Measurements from ENCODE around the gene UBE2E1. TPM values are rescaled to one million over a fixed set of nuclear protein-coding genes. Genes with fewer than 3 reads are reported as not detected.
"Not testable (repeated sequence)": the region's sequence is repeated elsewhere in the genome, so short reads cannot be mapped to it uniquely, and the experiment has no call there.

The UBE2E1 gene
- total RNA-seq, 1 donor from 2014 or later, result 152 TPM

- no peak for DNase-seq
Measured at GRCh38 chr3:23884481-23884880, 78.7 kb downstream of the UBE2E1 start.

DNA sequence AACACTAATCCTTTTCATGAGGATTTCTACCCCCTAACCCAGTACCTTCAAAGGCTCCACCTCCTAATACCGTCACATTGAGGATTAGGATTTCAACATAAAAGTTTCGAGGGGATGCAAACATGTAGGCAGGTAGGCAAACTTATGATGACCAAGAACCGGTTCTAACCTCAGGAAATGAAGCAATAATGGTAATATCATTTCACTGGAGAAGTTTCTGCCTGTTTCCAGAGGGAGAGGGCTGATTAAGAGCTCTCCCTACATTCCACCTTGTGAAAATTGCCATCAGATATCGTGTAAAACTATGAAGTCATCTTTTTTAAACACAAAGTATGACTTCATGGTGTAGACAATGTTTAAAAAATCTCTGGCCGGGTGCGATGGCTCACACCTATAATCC lies 79.5 kb downstream of the UBE2E1 start:
- no peak for DNase-seq

DNA sequence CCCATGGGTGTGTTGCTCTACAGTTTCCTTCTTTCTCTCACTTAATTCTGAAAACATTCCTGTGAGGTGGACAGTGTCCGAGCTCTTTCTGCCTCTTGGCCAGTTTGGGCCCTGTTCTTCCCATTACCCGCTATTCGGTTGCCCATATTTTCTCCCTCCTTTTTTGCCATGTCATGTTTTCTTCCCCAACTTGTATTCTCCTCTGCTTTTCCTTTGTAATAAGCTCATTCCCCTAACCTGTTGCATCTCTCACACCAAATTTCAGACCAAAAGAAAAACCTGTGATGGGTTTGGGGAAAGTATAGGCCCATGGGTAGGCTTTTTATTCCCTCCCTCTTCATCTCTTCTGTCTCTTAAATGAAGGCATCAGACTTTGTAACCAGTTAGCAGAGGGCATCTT lies 80.6 kb downstream of the UBE2E1 start:
- DNase-seq, result no peak

DNA sequence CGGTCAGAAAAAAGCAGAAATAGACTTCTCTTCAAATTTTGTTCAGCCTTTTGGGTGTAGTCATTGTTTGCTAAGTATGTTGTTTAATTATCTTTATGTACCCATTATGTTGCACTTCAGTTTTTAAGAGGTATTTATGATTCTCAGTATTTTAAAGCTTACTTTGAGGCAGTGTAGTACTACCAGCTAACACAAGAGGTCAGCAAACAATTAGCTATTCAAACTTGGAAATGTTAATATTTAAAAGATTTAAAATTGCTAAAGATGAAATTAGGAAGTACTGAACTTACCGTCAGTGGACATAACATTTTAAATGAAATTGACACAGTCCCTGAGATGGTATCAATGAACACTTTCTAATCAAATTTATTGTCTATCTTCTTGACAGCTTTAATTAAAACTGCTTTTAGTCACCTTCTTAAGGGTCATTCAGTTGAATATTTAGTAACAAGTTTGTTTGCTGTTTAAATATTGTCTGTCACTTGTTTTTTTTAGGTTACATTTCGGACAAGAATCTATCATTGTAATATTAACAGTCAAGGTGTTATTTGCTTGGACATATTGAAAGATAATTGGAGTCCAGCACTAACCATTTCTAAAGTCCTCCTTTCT lies 83.0 kb downstream of the UBE2E1 start:
- peak; percentile 71 for DNase-seq

GRCh38 chr3:23889386-23889785 lies 83.6 kb downstream of the UBE2E1 start:
- DNase-seq, result no peak

- DNase-seq, result no peak
Measured at GRCh38 chr3:23889950-23890349, 84.2 kb downstream of the UBE2E1 start.

GRCh38 chr3:23894254-23895061 lies 88.7 kb downstream of the UBE2E1 start:
- DNase-seq, result no peak

GRCh38 chr3:23895181-23895580 lies 89.4 kb downstream of the UBE2E1 start:
- no peak for DNase-seq

DNA sequence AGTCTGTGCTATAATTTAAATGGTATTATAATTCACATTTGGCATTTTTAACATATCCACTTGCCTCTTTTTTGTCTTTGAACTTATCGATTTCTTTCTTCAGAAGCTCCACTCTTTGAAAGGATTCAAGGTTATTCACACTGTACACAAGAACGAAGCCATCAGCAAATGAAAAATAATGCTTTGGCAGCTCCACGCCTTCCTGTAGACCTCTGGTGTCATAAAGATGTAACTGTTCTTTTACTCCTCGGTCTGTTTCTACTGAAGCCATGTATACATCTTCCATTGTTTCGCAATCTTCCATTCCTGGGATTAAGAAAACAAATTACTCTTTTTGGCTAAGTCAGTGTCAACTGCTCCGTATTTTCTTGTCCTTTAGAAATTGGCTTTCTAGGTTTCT lies 95.0 kb downstream of the UBE2E1 start:
- DNase-seq, result no peak

GRCh38 chr3:23904545-23904944 lies 98.8 kb downstream of the UBE2E1 start:
- no peak for DNase-seq

- no peak for DNase-seq
Measured at GRCh38 chr3:23909341-23909740, 103.6 kb downstream of the UBE2E1 start.

DNA sequence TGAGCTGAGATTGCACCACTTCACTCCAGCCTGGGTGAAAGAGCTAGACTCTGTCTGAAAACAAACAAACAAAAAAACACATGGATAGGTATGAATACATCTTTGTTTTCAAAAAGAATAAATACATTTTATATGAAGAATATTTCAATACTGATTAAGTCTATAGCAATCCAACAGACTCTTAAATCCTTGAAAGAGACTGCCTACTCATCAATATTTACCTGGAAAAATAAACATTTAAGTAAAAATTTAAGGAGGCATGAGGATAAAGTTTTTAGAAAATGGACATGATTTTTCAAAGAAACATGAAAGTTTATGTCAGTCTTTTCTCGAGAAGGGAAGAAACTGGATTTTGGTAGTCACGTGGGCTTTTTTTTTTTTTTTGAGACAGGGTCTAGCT lies 105.6 kb downstream of the UBE2E1 start:
- no peak for DNase-seq

DNA sequence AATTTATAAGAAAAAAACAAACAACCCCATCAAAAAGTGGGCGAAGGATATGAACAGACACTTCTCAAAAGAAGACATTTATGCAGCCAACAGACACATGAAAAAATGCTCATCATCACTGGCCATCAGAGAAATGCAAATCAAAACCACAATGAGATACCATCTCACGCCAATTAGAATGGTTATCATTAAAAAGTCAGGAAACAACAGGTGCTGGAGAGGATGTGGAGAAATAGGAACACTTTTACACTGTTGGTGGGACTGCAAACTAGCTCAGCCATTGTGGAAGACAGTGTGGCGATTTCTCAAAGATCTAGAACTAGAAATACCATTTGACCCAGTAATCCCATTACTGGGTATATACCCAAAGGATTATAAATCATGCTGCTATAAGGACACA lies 106.6 kb downstream of the UBE2E1 start:
- not testable (repeated sequence) for DNase-seq

- no peak for DNase-seq
Measured at GRCh38 chr3:23913182-23913581, 107.4 kb downstream of the UBE2E1 start.

- no peak for DNase-seq
Measured at GRCh38 chr3:23913873-23914743, 108.4 kb downstream of the UBE2E1 start.

- peak; percentile 26 for DNase-seq
Measured at GRCh38 chr3:23915537-23916108, 109.9 kb downstream of the UBE2E1 start.

DNA sequence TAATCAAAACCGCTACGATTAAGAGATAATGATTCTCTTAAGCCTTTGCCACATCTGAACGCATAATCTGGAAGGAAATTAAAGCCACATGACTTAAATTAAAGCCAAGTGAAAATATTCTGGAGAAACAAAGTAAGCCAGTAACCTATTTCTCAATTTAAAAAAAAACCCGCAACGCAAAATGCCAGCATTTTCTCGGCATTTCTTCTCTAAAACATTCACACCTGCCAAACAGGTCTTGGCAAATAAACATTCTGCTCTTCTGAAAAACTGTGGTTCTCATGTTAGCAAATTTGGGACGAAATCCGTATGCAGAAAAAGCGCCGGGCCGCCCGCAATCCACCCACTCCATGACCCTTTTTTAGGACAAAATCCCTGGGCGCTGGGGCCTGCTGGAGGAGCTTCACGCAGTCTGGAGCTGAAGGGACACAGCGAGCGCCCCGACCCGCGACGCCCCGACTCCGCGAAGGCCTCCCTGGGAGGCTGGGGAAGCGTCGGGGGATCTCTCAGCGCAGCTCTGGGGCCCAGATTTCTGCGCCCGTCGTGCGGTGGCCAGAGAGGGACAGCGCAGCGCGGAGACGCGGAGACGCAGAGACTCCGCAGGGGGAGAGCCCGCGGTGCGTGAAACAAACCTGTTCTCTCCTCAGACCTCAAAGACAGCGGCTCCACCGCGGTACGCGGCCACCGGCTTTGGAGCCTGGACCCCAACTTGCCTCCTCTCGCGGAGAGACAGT lies 110.6 kb downstream of the UBE2E1 start:
- no peak for DNase-seq

DNA sequence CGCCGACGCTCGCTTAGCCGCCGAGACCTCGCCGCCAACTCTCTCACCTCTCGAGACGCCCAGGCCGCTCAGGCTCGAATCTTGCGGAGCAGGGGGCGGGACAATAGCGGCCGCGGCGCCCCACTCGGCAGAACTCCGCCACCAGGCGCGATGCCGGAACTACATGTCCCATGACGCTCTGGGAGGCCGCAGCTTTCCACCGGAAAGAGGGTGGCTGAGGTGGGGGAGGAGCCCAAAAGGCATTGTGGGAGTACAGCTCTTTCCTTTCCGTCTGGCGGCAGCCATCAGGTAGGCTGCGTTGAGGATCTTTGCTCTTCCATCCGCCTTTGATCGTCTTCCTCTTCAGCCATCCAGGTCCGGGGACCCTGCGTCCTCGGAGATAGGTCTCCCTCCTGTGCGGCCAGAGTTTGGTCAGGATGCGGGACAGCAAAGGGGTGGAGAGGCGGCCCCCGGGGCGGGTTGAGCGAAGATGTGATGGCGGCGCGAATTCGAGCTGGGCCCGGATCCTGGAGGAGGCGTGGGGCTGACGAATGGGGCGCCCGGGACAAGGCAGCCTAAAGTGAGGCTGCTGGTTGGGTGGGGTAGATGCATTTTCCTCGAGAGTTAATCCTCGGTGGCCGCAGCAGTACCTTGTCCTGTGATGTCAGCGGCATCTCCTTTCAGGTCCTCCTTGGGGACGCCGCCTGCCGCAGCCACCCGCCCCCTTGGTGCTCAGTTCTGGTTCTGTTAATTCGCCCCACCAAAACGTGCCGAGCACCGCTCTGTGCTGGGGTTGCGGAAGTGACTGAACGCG lies 111.3 kb downstream of the UBE2E1 start, which contains the start of the genes NKIRAS1 and RPL15:
NKIRAS1 (minus strand) TSS at position 105 of the 793 bp plus-strand sequence. CDS start 6,086 bp downstream, outside the sequence.
RPL15 (plus strand) TSS at position 247 of the 793 bp plus-strand sequence. CDS start 728 bp downstream, outside the sequence.
- peak; percentile 98 for DNase-seq

DNA sequence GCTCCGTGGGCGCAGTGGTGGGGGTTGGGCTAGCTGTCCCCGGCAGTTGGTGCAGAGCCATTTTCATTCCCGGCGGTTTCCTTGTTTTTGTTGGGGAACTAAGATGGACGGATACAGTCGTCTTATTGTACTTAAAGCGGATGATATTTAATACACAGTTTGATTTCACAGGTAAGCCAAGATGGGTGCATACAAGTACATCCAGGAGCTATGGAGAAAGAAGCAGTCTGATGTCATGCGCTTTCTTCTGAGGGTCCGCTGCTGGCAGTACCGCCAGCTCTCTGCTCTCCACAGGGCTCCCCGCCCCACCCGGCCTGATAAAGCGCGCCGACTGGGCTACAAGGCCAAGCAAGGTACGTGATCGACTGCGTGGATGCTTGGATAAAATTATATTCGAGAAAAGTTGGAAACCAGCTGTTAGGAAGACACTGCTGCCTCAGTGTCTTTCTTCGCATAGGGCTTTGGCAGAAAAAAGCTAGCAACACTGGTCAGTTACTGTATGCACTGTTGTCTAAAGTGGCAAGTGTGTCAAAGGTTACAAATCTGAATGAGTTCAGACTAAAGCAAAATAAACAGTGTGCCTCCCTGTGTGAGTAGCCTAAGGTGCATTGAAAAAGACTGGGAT lies 112.0 kb downstream of the UBE2E1 start:
- DNase-seq, result peak; percentile 76

GRCh38 chr3:23918331-23918730 lies 112.6 kb downstream of the UBE2E1 start:
- DNase-seq, result not testable (repeated sequence)

DNA sequence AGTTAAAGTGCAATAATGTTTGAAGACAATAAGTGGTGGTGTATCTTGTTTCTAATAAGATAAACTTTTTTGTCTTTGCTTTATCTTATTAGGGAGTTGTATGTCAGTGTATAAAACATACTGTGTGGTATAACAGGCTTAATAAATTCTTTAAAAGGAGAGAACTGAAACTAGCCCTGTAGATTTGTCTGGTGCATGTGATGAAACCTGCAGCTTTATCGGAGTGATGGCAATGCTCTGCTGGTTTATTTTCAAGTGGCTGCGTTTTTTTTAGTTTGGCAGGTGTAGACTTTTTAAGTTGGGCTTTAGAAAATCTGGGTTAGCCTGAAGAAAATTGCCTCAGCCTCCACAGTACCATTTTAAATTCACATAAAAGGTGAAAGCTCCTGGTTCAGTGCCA lies 113.9 kb downstream of the UBE2E1 start:
- no peak for DNase-seq

Measured in dermis blood vessel endothelial cell (primary cell).